Measurements from ENCODE around the gene AUP1.
"Not testable (repeated sequence)": the region's sequence is repeated elsewhere in the genome, so short reads cannot be mapped to it uniquely, and the experiment has no call there.

The AUP1 gene, protein sequence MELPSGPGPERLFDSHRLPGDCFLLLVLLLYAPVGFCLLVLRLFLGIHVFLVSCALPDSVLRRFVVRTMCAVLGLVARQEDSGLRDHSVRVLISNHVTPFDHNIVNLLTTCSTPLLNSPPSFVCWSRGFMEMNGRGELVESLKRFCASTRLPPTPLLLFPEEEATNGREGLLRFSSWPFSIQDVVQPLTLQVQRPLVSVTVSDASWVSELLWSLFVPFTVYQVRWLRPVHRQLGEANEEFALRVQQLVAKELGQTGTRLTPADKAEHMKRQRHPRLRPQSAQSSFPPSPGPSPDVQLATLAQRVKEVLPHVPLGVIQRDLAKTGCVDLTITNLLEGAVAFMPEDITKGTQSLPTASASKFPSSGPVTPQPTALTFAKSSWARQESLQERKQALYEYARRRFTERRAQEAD

DNA sequence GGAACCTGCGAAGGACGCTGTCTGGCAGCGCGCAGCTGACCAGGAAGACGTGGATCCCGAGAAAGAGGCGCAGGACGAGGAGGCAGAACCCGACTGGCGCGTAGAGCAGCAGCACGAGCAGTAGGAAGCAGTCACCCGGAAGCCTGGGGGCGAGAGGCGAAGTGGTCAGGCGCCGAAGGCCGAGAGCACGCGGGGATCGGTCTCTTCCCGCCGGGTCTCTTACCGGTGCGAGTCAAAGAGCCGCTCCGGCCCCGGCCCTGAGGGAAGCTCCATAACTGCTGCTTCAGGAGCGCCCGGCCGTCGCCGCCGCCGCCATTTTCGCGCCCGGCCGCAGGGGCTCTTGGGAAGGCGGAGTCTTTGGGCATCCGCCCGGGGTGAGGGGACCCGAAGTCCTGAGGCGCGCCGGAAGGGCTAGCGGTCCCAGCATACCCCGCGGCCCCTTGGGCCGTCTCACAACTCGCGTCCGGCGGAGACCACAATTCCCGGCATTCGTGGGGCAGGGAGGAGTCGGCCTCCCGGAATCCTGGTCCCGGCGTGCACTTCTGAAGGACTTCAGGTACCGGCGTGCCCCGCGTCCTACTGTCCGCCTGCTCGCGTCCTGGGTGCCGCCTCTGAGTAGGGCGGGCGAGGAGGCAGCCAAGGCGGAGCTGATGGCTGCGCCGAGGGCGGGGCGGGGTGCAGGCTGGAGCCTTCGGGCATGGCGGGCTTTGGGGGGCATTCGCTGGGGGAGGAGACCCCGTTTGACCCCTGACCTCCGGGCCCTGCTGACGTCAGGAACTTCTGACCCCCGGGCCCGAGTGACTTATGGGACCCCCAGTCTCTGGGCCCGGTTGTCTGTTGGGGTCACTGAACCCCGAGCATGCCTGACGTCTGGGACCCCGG is at the start of gene AUP1, which contains the start of gene HTRA2:
Gene AUP1 (minus strand): TSS at position 350 of the 882 bp plus-strand sequence. CDS start 77 bp downstream, at position 273.
Gene HTRA2 (plus strand): TSS at position 577 of the 882 bp plus-strand sequence. CDS start 74 bp downstream, at position 651.
- peak; percentile 83 for DNase-seq

DNA sequence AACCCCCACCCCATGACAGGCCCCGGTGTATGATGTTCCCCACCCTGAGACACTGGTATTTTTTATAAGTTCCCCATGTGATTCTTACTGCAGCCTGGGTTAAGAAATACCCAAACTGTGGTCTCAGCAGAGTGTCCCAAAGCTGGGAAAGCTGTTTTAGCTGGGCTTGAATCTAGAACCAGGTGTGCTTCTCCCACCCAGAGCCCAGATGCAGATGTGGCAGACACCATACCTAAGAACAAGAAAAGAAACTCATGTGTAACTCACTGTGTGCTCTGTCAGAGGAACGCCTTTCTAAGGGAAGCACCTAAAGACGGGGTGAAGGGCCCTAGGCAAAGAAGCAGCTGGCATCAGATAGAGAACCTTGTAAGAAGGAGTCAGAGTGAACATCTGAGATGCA is 48.9 kb upstream of the AUP1 start:
- DNase-seq = no peak

DNA sequence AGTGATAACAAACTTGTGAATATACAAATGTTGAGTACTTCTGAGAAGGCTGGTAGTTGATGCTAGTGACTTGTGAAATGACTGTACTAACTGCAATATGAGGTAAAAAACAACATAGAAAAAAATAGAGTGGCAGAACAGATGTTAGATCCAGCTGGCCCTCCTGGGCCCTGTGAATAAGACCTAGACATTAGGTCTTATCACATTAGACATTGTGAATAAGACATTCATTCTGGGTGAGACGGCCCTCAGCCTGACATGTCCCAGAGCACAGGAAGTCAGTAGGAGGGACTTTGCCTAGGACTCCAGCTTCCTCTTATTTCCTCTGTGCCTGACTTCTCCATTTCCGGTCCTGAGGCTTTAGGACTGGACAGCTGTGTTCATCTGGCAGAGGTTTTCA is 47.9 kb upstream of the AUP1 start:
- DNase-seq = no peak

DNA sequence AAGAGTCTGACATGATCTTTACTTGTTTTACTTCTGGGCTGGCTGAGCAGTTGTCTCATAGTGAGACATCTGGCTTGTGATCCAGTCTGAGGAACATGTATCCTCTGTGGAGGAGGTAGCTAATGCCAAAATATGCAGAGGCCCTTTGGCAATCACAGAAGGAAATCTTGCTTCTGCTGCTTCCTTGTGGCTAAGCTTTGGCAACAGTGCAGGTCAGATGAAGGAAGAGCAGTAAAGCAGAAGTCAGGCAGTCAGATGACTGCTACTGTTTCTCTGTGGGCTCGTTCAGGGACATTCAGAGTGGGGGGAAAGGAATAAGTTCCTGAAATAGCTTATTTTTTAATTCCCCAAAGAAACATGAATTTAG is 47.3 kb upstream of the AUP1 start:
- DNase-seq = no peak

DNA sequence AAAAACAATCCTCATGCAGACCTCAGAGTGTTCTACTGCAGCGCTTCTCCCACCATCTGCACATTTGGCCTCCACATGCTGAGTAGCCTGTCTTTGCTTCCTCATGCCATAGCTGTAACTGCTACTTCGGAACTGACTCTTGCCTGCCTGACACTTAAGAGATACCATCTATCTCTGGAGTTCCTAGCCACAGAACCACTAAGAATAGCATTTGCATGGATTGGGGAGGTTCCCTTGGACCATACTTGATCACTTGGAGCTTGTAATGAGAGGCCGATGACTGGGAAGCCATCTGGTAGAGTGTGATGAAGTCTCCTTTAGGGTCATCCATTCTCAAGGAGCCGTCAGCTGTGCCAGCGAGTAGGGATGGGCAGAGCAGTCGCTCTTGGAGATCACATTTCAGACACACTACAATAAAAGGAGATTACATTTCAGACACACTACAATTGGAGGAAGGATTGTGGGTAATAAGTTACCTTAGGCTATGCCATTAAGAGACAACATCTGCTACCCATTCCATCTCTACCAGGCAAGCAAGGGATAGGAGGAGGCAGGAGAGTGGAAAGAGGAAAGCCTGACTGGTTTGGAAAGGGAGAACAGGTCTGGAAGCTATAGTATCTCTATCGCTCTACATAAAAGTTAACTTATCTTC is 46.8 kb upstream of the AUP1 start:
- DNase-seq = no peak

DNA sequence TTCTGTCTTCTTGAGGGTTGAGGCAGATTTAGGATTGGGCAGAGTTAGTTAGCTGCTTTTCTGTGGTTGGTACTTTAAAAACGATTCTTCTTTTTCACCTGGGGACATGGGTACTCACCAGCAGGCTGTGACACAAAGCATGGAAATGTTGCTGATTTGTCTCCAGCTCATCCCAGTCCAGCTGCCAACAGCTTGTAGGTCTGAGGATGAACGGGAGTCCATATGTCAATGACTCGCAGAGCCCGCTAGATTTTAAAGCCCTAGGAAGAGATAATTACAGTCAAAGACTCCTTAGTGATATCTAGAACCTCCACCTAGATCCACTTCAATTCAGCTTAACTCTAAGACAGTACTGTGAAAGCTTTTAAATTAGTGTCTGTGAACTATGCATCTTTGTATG is 45.8 kb upstream of the AUP1 start:
- no peak for DNase-seq

DNA sequence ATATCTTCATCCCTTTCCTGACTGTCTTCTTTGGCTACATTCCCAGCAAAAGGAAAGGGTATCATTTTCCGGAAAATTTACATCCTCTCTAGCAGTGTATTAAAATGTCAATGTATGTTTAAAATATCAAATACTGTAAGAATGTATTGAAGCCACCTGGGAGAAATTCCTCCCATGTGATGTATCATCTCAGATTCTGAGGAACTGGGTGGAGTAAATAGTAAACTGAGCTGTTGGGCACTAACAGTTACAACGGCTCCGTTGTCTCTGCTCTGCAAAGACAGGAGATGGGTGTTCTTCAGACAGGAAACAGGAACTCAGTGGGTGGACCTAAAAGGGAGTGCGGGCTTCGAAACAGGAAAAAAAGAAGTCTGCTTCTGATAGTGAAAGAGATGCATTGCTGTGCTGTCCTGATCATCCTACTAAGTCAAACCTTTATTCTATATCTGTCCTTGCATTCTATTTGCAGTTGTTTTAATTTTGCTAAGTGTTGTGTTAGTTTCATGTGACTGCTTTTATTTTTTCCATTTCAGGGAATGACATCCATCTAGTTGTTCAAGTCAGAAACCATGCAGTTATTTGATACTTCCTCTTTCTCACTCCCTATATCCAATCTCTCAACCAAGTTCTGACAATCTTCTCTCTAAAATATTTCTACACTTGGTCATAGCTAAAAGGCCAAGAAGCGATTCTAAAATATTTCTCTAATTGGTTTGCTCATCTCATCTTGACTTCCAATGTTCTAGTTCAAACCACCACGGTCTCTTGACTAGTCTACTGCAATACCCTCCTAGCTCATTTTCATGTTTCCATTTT is 44.4 kb upstream of the AUP1 start:
- DNase-seq = no peak

DNA sequence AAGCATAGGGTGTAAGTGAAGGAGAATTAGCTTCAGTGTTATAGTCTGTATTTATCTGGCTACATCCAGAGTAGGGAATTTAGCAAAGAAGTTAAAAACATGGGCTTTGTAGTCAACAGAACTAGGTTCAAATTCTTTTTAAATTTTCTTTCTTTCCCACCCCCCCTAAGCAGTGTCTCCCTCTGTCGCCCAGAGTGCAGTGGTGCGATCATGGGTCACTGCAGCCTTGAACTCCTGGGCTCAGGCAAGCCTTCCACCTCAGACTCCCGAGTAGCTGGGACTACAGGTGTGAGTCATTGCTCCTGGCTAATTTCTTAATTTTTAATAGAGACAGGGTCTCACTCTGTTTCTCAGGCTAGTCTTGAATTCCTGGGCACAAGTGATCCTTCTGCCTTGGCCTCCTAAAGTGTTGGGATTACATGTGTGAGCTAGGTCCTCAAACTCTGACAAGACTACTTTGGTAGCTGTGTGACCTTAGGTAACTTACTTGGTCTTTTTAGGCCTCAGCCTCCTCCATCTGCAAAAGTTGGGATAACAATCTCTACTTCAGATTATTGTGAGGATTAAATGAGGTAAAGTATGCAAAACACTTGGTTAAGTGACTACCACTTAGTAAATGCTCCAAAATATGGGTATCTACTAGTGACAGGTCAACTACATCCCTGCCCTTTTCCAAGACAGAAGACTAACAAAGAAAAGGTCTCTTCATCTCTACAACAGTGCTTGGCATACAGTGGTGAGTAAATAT is 42.8 kb upstream of the AUP1 start:
- no peak for DNase-seq

DNA sequence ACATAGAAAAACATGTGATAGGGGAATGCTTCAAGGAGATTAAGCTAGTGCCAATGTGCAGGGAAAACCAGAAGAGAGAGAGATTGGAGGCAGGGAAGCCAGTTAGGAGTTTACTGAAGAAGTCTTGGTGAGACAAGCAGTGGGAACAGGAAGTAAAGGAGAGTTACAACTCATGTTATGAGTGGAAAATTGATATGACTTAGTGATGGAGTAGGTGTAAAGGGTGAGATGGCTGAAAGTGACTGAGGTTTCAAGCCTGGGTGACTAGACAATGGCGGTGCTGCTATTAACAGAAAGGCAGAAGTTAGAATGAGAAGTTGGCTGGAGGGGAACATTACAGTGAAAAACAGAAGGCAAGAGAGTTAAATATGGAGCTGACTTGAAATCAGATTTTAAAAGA is 41.6 kb upstream of the AUP1 start:
- DNase-seq = no peak

DNA sequence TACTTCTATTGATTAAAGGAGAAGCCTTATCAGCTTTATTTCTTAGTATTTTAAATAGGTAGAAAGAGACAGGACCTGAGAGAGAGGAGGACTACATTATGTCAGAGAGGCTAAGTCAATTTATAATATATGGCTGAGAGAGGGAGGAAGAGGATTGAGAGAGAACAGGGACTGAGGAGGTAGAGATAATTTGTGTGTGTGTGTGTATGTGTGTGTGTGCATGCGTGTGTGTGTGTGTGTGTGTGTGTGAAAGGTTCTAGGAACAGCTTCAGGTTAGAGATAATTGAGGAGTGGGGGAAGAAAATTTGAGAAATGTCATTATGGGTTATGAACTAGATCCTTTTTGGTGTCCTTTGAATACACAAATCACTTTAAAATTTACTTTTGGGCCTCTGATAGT is 40.2 kb upstream of the AUP1 start:
- DNase-seq = no peak

DNA sequence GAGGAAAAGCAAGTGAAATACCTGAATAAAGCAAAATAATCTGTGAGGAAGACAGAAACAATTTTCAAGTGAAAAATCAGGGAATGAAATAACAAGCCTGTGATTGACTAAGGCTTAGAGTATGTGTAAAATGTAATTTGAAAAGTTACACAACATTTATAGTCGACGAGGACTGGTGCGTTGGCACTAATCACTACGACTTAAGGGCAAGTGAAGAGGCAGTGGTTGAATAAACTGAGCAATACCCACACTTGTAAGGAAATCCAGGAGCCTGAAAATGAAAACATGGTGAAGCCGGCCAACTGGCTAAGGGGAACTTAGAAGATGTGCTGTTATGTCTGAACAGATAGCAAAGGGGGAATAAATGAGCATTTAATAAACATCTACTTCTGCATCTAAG is 38.4 kb upstream of the AUP1 start:
- no peak for DNase-seq

DNA sequence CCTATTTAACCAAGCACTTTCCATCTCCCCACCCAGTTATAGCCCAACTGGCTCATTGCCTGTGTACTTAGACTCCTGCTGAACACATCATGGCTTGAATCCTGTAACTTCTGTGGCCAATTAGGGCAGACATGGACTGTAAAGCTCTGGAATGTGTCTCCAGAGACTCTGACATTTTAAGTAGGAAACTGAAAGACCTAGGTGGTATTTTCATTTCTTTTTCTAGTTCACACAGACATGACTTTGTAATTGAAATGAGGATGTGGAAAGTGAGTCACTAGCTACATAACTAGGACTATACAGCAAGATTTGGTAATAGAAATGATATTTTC is 37.2 kb upstream of the AUP1 start:
- DNase-seq = no peak

DNA sequence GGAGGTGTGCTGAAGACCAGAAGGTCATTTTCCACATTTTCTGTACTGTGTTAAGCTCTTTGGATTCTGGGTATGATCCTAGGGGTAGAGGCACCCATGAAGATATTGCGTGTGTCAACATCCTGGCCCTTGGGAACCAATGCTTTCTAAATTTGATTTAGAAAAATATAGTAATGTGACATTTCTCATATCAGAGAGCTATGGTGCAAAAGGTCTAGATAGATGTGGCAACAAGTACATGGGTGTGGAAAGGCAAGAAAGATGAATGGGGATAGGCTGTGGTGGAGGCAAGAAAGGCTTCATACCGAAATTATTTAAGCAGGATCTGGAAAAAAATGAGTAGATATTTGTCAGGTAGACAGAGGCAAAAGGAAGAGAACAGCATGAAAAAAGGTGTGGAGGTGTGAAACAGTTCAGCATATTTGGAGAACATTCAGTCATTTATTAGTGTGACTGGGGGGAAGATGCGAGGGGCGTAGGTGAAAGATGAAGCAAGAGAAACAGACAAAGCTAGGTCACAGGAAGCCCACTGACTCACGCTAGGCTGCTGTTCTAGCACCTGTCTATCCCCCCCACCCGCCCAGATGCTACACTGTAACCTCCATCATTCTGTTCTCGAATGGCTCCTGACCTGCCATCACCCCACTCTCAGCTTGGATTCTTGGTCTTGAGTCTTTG is 36.7 kb upstream of the AUP1 start:
- DNase-seq = no peak

DNA sequence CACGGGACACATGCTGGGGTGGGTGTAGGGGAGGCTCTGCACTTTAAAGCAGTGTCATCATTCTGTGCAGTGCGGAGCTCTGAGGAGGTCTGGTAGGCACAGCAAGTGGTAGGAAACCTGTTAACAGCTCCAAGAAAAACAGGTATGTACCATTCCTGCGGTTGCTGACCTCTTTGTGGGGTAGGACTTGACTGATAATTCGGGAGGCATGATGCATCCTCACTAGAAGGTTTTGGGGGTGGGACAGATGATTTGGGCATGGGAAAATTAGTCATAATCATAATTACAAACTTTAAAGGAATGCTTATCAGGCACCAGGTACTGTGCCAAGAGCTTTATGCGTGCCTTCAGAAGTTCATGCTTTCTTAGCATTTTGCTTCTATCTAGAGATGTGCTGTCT is 34.7 kb upstream of the AUP1 start:
- DNase-seq = no peak

DNA sequence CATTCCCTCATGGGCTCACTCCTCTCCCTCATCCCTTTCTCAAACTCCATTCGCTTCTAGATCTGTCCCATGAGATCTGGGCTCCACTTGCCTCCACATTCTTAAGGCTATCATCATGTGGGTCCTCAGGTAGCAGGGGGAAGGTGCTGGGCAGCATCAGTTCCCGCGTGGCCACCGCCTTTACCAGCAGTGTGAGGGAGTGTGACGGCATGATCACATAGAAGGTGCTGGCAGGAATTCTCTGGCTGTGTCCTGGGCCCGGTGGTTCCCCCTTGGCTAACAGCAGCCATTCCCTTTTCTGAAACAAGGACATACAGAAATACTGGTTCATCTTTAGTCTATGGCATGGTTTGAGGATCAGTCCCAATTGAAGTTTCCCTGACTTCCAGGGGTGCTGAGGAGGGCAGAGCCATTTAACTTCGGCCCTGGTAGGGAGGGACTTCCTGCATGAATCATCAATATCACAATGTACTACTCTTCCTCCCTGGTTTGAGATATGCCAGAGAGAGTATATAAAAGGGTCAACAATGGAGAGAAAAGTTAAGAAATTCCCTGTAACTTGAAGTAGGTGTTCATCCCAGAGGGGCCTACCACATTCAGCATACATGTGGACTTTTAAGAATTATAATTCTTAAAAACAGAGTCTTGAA is 32.7 kb upstream of the AUP1 start:
- DNase-seq = no peak

DNA sequence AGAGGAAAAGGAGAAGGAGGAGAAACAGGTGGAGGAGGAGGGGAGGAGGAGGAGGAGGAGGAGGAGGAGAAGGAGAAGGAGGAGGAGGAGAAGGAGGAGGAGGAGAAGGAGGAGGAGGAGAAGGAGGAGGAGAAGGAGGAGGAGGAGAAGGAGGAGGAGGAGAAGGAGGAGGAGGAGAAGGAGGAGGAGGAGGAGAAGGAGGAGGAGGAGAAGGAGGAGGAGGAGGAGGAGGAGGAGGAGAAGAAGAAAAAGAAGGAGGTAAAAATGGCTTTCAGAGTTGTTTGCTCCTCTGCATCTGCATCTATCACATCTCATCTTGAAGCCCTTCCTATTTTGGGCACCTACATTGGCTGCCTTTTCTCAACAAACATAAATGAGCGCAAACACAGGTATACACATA is 31.5 kb upstream of the AUP1 start:
- not testable (repeated sequence) for DNase-seq

DNA sequence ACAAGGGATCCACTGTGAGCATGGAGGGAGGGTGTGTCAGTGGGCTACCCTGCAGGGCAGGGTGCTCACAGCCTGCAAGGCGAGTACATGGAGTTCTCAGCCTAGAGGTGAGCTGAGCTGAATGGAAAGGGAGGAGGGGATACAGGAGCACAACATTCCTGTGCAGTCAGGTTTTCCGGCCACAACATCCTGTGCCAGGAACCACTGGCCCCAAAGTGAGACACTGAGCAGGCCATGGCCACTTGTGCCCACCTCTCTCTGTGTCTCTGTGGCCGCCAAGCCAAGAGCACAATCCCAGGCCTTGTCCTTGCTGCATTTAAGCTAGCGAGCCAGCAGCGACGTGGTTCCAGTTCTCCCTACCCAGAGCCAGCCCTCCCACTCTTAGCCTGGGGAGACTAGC is 31.1 kb upstream of the AUP1 start:
- no peak for DNase-seq

DNA sequence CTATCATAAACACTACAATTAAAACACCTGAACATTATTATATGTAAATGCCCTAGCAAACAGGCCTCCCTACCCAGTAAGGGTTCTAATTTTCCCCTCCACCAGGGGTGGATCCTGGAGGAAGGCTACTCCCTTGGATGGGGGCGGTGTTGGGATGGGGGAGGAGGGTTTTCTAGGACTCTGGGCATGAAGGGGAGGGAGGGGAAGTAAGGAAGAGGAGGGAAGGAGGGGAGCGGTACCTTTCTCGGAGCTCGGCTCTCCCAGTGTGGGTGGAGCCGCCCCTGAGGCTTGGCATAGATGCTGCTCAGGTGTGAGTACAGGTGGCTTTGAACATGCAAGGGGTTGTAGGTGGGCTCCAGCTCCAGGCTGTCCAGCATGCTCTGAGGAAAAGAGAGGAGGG is 30.4 kb upstream of the AUP1 start:
- DNase-seq = no peak

DNA sequence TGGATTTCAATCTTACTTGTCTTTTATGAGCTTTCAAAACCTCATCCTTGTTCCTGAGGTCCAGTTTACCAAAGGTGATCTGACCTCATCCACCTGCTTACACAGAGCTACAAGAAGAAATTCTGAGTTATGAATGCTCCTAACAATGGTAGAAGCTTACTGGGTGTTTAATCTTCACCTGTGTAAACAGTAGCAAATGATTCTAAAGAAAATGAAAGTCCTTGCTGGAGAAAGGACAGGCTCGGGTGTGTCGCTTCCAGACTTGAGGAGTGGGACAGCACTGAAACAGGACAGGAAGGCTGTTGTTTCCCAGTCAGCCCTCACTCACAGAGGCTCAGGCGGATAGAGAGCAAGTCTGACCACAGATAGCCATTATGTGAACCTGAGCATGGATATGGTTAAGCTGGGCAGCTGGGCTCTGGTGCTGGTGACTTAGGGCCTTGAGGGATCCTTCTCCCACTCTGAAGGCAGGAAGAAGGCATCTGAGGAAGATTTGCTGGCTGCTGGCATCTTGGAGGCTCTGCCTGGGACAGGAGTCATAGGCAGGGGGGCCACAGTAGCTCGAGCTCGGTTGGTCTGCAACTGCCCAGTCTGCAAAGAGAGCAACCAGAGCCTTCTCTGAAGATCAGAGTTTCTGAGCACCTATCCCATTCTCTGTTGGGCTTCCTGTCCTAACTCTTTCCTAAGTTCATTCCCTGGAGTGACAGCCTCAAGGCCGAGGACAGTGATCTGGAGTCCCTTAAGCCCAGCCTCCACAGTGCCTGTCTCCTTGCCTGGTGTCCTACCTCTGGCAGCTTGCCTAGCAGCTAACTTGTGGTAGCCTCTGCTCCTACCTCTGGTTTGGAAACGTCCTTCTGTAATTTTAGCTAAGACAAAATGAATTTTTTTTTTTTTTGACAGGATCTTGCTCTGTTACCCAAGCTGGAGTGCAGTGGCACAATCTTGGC is 29.1 kb upstream of the AUP1 start:
- no peak for DNase-seq

Measured in activated effector memory CD4-positive, alpha-beta T cell treated with Interleukin-2 at 50 U/mL for 16 hours (primary cell).